H4 (cell line): Measurements from ENCODE around the gene FGR. TPM values are rescaled to one million over a fixed set of nuclear protein-coding genes. Genes with fewer than 3 reads are reported as not detected.
"Not testable (repeated sequence)": the region's sequence is repeated elsewhere in the genome, so short reads cannot be mapped to it uniquely, and the experiment has no call there.

ENCODE experiments used
- DNase-seq: peaks from one replicate; pipeline ENCODE4 v3.0.0-alpha.2; 2015; ENCODE audit warnings: low spot score
- total RNA-seq: library from RNA; depleted of rRNA; stranded (reverse); fragments of >200 nt; shearing (Covaris generic); gene quantifications from 2 replicates; pipeline ENCODE4 v1.2.3, GENCODE V29; 2014

The FGR gene
- total RNA-seq, 1 experiment from 2014 or later: not detected

DNA sequence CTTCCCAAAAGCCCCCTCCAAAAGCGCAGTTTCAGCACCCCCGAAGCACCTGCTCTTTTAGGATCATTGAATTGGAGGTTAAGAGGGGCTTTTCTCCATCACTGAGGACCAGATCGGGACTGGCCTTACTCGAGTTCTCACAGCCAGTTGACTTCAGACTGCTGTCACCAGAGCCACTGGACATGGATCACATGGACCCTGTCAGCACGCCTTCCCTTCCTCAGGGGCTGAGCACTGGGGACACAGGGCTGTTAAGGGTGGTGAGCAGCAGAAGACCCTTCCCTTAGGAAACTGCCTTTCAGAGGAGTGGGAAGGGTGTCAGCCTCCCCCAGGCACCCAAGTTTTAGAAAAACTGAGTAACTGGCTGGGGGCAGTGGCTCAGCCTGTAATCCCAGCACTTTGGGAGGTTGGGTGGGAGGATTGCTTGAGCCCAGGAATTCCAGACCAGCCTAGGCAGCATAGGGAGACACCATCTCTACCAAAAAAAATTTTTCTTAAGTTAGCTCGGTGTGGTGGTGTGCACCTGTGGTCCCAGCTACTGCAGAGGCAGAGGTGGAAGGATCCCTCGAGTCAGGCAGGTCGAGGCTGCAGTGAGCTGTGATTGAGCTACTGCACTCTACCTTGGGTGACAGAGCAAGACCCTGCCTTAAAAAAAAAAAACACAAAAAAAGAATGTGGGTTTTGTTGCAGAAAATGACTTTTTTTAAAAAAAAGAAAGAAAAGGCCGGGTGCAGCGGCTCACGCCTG lies 584 bp upstream of the FGR start:
- no peak for DNase-seq

DNA sequence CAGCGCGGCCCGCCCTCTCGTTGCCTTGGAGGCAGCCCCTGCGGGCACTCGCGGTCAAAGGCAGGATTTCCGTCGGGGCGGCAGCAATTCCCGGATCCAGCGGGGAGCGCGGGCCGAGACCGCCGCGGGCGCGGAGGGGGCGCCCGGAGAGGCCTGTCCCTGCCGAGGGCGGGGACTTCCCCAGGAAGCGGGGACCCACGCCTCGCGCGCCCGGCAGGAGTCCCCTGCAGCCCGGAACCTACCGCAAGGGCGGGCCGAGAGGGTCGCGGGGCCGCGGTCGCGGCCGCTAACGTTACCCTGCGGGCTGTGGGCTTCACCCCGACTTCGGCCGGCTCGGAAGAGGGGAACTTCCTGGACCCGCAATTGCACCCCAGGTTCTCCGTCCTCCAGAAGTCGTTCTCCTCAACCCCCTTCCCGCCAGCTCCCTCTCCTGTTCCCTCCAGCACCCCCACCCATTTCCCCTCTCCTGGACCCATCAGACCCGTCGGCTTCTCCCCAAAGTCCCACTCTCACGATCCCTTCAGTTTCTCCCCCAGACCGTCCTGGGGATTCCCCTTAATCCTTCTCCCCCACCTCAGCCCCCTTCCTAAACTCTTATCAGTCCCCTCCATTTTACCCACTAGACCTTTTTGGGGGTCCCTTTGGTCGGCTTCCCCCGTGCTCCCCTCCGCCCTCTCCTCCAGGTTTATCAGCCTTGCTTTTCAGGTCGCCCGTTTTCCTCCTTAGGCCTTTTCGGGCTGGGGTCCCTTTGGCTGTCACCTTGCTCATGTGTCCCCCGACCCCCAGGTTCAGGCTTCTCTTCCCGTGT lies 604 bp downstream of the FGR start:
- no peak for DNase-seq

DNA sequence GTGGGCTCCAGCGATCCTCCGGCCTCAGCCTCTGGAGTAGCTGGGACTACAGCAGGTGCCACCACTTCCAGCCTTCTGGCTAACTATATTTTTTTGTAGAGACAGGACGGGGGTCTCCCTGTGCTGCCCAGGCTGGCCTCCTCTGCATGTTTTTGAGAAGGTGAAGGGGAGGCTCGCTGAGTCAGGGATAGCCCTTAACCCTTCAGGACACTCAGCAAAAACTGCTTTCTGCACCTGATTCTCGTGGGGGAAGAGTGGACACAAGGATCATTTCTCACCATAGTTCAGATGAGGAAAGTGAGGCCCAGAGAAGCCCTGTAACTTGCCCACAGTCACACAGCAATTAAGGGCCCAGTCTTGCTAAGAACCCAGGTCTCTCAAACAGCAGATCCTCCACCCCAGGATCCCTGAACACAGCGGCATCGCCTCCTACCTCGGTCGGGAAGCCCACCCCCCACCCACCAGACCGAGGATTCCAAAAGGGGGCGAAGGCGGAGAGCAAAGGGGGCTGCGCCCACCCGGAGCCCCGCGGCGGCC lies 1.3 kb downstream of the FGR start:
- no peak for DNase-seq

DNA sequence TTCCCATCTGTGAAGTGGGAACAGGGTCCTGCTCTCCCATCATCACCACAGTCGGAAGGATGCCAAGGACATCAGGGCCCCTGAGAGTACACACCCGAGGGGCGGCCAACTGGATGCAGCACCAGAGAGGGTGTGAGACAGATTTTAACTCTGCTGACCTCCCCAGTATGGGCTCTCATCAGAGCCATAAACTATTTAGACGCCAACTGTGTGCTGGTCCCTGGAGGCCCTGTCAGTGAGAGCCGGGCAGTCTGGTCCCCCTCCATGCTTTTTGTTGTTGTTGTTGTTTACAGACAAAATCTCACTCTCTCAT lies 1.7 kb downstream of the FGR start:
- no peak for DNase-seq

DNA sequence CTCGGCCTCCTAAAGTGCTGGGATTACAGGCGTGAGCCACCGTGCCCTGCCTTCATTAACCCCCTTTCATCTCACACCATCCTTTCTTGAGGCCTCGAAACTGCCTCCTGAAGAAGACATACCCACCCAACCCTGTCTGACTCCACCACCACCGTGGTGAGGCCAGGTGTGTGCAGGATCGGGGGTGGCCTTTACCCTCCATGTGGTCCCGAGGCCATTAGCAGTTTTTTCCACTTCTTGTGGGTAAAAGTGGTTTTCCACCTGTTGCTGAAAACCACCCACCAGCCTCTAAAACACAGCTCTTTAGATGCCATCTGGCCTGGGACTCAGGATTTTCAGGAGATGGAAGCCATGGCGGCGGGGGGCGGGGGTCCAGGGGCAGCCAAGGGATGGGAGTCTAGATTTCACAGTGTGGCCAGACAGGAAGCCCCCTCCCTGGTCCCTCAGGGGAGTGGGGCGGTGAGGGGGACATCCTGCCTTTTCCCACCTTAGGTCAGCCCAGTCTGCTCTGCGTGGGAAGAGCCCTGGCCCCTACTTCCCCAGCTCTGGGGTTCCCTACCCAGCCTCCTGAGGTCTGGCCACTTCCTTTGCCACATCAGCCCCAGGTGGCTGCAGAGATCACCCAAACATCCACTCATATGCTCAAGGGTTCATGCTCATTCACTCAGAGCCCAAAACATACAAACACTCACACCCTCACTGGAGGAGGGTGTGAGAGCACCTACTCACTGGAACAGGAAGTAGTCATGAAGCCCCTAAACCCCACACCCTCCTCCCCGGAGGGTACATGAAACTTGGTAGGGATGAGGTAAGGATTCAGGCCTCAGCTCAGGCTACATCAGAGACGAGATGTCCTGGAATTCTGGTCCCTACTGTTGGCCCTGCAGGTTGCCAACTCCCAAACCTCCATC lies 2.3 kb downstream of the FGR start:
- DNase-seq: no peak

DNA sequence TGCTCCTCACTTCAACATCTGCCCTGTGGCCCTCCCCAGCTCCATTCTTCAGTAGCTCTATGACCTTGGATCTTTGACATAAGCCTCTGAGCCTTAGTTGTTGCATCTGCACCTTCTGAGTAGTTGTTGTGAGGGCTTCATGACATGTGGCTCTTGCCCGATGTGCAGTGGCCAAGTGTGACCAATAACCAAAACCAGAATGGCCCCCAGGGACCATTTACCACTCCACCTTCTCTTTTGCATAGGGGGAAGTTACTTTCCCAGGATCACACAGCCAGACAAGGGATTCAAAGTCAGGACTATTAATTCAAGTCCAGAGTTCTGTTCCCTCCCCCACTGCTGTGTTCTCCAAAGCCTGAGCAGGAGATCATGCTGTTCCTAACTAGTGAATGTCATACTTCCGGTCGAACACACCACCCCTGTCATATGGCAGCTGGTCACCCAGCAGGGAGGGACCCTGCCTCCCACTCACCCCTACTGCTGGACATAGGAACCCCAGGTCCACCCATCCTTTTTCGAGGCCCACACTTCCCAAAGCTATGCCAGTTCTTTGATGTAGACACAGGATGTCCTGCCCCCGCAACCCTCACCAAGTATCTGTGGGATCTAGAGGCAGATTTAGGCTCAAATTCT lies 4.0 kb downstream of the FGR start:
- DNase-seq: no peak

DNA sequence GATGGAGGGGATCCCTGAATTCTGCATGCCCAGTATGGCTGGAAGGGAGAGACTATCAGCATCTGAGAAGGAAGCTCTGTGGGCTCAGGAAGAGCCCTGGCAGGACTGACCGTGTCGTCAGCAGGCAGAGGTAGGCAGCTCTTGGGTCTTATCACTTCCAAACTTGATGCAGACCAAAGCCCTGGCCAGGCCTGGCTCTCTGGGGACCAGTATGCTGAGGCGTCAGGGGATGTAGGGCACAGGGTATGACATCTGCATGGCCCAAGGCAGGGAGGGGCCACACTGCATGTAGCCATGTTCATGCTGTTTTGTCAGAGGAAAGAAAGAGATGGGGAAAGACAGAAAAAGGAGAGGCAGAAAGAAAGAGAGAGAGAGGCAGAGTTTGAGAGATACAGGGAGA lies 6.3 kb downstream of the FGR start:
- DNase-seq: no peak

DNA sequence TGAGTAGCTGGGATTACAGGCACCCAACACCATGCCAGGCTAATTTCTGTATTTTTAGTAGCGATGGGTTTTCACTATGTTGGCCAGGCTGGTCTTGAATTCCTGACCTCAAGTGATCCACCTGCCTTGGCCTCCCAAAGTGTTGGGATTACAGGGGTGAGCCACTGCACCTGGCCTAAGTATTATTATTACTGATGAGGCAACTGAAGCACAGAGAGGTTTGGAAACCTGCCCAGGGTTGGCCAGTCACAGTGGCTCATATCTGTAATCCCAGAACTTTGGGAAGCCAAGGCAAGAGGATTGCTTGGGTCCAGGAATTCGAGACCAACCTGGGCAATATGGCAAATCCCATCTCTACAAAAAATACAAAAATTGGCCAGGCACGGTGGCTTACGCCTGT lies 7.3 kb downstream of the FGR start:
- not testable (repeated sequence) for DNase-seq

DNA sequence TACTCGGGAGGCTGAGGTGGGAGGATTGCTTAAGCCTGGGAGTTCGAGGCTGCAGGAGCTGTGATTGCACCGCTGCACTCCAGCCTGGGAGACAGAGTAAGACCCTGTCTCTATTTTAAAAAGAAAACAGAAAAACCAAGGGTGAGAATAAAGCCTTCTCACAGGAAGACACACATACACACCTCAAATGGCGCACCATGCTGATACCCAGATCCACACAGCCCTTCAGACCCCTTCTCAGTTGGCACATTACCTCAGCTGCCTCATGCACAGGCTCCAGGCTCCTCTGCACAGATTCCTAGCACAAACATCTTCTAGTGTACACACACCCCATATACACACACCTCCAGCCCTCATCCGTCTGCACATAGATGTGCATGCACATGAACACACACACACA lies 7.9 kb downstream of the FGR start:
- DNase-seq: no peak

DNA sequence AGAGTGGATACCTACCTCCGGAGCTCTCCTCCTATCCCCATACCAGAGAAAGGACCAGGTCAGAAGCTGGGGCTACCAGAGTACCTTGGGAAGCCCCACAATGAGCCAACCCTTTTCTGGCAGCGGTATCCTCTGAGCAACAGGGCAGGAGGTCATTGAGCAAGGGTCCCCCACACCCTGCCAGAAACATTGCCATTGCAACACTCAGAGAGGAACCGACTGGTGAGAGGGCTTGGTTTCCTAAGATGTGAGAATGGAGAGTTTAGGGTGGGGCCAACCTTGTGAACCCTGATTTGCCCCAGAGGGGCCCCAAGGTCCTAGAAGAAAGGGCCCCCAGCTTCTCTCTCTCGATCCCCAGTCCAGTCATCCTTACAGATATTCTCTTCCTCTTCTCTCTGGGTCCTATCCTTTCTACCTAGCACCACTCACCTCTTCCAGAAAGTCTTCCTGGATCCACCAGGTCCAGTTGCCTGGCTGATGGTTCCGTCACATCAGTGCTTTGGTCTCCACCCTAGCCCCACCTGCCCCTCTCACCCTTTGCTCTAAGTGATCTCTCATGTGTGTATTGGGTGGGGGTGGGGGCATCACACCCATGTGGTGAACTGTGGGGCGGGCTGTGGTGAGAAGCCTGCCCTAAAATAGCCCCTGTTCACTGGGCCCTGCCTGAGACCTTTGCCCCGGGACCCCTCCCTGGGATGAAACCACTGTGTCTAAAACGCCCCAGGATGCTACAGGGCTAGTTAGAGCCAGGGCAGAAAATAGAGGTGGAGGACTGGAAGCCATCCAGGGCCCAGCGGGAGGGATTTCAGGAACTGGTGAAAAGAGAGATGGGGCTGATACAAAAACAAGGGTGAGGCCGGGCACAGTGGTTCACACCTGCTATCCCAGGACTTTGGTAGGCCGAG lies 8.7 kb downstream of the FGR start:
- no peak for DNase-seq

DNA sequence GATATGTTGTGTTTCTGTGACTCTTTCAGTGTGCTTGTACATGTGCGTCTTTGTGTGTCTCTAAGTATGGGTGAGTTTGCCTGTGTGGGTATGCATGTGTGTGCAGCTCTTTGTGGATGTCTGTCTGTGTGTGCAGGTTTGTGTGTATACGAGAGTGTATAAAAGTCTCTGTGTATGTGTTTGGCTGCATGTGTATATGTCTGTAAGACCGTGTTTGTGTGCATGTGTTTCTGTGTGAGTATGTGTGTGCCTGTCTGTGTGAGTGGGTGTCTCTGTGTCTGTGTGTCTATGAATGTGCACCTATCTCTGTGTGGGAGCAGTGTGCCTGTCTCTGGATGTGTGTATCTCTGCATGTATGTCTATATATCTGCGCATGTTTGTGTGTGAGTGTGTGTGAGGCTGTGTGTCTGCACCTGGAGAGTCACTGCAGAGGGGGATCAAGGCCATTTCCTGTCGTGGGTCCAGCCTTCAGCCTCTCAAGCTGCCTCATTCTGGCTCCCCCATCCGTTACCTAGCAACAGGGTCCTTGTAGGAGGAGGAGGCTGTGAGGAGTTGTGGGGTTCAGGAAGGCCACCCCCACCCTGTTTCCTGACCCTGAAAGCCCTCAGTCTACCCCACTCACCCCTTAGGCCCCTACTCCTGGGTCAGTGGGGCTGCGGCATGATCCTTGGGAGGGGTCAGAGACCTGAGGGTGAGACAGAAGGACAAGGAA lies 10.4 kb downstream of the FGR start:
- DNase-seq: no peak

DNA sequence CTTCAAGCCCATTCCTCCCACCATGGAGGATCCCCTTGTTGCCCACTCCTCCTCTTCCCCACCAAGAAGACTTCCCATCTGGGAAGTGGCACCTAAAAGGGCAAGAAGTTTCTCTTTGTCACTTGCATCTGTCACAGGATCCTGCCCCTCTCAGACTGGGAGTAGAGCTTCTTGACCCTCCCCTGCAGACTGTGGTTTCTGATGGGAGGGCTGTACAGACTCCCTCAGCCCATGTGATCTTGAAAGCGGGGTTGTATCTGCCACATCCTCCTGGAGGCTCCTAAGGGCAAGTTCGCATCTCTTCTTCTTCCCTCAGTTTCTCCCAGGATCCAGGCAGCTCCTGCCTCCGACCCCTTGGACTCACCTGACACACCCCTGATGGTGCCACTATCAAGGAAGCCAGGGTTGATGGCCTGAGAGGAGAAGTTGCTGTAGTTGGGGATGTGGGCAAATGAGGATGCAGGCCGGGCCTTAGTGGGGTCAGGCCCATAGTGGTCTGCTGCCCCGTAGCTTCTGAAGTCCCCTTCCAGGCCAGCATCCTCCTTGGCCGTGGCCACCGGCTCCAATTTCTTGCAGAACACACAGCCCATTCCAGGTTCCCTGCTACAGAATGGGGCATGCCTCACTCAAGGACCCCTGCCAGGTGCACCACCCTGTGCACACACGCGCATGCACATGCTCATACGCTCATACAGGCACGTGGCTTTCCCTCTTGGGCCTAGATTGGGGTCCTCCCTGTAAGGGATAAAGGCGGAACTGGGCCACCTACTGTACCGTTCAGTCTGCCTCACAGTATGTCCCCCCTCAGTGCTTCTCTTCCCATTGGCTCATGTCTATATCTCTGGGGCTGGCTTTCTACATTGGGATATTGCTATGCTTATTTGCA lies 11.4 kb downstream of the FGR start:
- no peak for DNase-seq

DNA sequence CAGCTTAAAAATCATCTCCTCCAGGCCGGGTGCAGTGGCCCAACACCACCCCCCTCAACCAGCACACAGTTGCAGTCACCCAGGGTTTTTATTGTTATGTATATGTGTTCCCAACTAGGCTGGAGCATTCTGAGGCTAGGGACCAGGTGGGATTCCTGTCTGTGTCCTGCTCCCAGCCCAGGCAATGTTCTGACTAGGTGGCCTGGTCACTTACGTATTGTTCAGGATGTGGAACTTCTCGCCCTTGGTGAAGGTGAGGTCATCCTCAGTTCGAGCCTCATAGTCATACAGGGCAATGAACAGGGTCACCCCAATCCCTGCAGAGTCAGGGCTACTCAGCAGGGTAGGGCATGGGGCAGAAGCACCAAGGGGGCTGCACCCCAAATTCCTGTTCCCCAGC lies 12.2 kb downstream of the FGR start:
- DNase-seq: no peak

DNA sequence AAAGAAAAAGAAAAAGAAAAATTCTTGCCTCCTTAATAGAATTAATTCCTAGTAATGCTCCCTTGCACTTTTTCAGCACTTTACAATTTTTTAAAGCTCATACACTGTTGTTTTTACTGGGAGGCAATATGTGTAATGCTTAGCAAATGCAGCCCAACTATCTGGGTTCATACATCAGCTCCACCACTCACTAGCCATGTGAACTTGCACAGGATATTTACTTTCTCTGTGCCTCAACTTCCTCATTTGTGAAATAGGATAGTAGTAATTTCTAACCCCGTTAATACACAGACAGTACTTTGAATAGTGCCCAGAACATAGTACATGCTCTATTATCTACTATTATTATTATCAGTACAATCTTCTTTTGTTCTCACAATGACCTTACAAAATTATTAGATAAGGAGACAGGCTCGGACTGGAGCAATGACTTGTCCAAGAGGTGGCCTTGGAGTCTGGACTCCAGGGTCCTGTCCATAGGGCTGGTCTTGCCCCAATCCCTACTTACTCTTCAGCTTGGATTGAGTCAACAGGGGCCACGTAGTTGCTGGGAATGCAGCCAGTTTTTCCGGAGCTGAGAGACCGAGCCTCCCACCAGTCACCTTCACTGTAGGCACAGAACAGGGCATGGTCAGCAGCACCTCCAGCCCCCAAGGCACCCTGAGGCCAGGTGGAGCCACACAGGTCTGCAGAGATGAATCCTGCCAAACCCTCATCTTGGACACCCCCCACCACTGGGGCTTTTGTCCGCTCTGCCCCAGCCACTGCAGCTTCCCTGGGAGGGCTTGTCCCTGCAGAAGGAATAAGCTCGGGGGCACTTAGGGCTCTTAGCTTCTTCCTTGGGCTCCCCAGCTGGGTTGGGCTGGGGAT lies 13.7 kb downstream of the FGR start:
- no peak for DNase-seq

DNA sequence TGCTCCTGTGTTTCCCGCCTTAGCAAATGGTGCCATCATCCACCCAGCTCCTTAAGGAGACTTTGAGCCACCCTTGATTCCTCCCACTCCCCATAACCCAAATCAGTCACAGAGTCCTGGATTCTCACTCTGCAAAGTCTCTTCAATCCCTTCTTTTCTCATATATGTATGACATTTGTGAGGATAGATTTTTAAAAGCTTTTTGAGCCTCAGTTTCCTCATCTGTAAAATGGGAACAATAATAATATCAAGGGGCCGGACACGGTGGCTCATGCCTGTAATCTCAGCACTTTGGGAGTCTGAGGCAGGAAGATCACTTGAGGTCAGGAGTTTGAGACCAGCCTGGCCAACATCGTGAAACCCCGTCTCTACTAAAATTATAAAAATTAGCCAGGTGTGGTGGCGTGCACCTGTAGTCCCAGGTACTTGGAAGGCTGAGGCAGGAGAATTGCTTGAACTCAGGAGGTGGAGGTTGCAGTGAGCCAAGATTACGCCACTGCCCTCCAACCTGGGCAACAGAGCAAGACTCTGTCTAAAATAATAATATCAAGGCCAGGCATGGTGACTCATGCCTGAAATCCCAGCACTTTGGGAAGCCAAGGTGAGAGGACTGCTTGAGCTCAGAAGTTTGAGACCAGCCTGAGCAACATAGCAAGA lies 15.1 kb downstream of the FGR start:
- not testable (repeated sequence) for DNase-seq

DNA sequence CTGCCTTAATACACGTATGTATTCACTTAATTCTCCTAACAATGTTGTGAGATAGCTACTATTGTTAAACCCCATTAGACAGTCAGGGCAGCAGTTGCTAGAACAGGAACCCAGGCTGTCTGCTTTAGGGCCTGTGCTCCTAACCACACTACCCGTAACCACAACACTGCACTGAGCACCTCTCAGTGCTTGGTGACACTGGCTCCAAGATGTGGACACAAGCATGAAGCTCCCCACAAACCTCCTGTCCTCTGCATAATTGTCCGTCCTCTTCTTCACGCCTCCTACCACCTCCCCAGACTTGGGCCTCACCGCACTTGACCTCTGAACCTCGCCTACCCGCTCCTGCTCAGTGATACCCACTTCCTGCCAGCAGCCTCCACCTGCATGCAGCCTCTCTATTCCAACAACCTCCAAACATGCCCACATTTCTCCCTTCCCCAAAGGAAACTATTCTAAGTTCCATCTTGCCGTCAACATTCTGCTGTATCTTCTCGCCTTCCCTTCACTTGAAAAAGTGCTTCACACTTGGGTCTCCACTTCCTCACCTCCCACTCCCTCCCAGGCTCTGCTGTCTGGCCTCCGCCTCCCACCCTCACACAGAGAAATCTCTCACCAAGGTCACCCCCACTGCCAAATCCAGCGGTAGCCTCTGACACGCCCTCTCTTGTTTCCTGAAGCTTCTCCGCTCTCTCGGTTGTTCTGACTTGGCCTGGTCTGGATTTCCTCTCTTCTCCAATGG lies 16.5 kb downstream of the FGR start:
- DNase-seq: no peak

DNA sequence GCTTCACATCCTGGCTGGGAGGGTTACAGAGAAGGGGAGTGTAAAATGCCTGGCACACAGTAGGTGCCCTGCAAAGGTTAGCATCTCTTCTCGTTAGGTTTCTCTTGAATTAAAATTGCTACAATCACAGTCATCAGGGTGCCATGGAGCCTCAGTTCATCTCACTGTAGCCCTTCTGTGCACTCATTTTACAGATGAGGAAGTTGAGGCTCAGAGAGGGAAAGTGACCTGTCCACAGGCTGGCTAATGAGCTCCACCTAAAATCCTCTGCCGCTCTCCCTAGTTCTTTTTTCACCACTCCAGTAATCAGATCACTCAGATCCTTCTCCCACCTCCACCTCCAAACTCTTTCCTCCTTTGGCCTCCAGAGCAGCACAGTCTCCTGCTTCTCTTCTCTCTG lies 17.6 kb downstream of the FGR start:
- no peak for DNase-seq
